HepG2 (cell line): Measurements from ENCODE around the gene NFATC2. TPM values are rescaled to one million over a fixed set of nuclear protein-coding genes. Genes with fewer than 3 reads are reported as not detected.

Experiments used
- AHDC1 ChIP-seq: sonication (generic); formaldehyde crosslinking; IDR thresholded peaks from 2 replicates; pipeline ENCODE4 v1.5.1; 2020; ENCODE audit warnings: mild to moderate bottlenecking, missing genetic modification reagents, borderline replicate concordance
- AKAP8 ChIP-seq: sonication (generic); formaldehyde crosslinking; IDR thresholded peaks from 2 replicates; pipeline ENCODE4 v1.5.1; 2020; ENCODE audit warnings: mild to moderate bottlenecking, missing genetic modification reagents
- FOSL1 ChIP-seq: sonication (generic); formaldehyde crosslinking; IDR thresholded peaks from 2 replicates; pipeline ENCODE4 v1.9.0; 2021; ENCODE audit warnings: missing genetic modification reagents, borderline replicate concordance
- FOXA1 ChIP-seq, 2 experiments: fragments of 450-650 bp in 1 of 2; sonication (generic) in 1 of 2; formaldehyde crosslinking in 1 of 2; IDR thresholded peaks; 2 replicates each; pipeline versions ENCODE4 v1.4.0 to v1.6.1; 2016 to 2020; ENCODE audit warnings: missing genetic modification reagents in 1 of 2
- JUND ChIP-seq: sonication (generic); formaldehyde crosslinking; IDR thresholded peaks from 2 replicates; pipeline ENCODE4 v1.8.0; 2022; ENCODE audit warnings: mild to moderate bottlenecking, missing genetic modification reagents
- KLF15 ChIP-seq: sonication (generic); formaldehyde crosslinking; IDR thresholded peaks from 2 replicates; pipeline ENCODE4 v1.8.1; 2023; ENCODE audit warnings: borderline replicate concordance, mild to moderate bottlenecking, inconsistent platforms, missing genetic modification reagents, mixed read lengths
- NFATC3 ChIP-seq: sonication (generic); formaldehyde crosslinking; IDR thresholded peaks from 2 replicates; pipeline ENCODE4 v1.5.1; 2020; ENCODE audit warnings: mild to moderate bottlenecking, missing genetic modification reagents
- RBM22 ChIP-seq: fragments of 200-400 bp; formaldehyde crosslinking; optimal IDR thresholded peaks from 2 replicates; pipeline ENCODE3; 2017; ENCODE audit warnings: mild to moderate bottlenecking, low read length, moderate library complexity
- SNRNP70 ChIP-seq: fragments of 200-400 bp; formaldehyde crosslinking; IDR thresholded peaks from 2 replicates; pipeline ENCODE4 v1.6.1; 2017; ENCODE audit warnings: mild to moderate bottlenecking, low read depth, low read length, moderate library complexity
- STAG1 ChIP-seq: sonication (generic); formaldehyde crosslinking; IDR thresholded peaks from 2 replicates; pipeline ENCODE4 v1.4.0; 2020; ENCODE audit warnings: missing genetic modification reagents
- TBL1XR1 ChIP-seq: fragments of 150-350 bp; IDR thresholded peaks from 2 replicates; pipeline ENCODE4 v1.6.1; 2014; ENCODE audit warnings: borderline replicate concordance, low read length; ENCODE audit not compliant: partially characterized antibody
- U2AF2 ChIP-seq: fragments of 200-400 bp; formaldehyde crosslinking; IDR thresholded peaks from 2 replicates; pipeline ENCODE4 v1.6.1; 2017; ENCODE audit warnings: low read depth, mild to moderate bottlenecking, low read length
- ZFP62 ChIP-seq: sonication (generic); formaldehyde crosslinking; IDR thresholded peaks from 2 replicates; pipeline ENCODE4 v1.4.0; 2020; ENCODE audit warnings: missing genetic modification reagents
- ZNF431 ChIP-seq: sonication (generic); formaldehyde crosslinking; IDR thresholded peaks from 2 replicates; pipeline ENCODE4 v1.9.0; 2022; ENCODE audit warnings: missing genetic modification reagents, low read depth, mild to moderate bottlenecking, borderline replicate concordance
- polyA plus RNA-seq, 8 experiments: library from polyadenylated mRNA; depleted of rRNA in 3 of 8; stranded (reverse) in 7 of 8; unstranded in 1 of 8; fragments of >200 nt; fragmentation: Illumina TruSeq in 4 of 8; extraction: Trizol in 4 of 8; gene quantifications; 2 replicates each; pipeline versions ENCODE4 v1.2.1 to v1.2.3, GENCODE V29; 2011 to 2016; ENCODE audit warnings: low read depth in 4 of 8, missing spikeins in 1 of 8, mixed read lengths in 1 of 8; ENCODE audit not compliant: insufficient read depth in 1 of 8
- total RNA-seq, 5 experiments: library from RNA; depleted of rRNA; stranded (reverse); fragments of >200 nt; fragmentation: Illumina TruSeq; extraction: Trizol; gene quantifications; 2 replicates each; pipeline ENCODE4 v1.2.3, GENCODE V29; 2016; ENCODE audit warnings: low read depth in 1 of 5
- TF ChIP-seq, protein P1 (sequence below): sonication (generic); formaldehyde crosslinking; IDR thresholded peaks from 2 replicates; pipeline ENCODE4 v1.5.0; 2020; ENCODE audit warnings: mild to moderate bottlenecking, low read depth, missing genetic modification reagents, borderline replicate concordance
- TF ChIP-seq, protein P2 (sequence below): sonication (generic); formaldehyde crosslinking; IDR thresholded peaks from 2 replicates; pipeline ENCODE4 v1.5.1; 2020; ENCODE audit warnings: mild to moderate bottlenecking, moderate library complexity, missing genetic modification reagents
- TF ChIP-seq, protein P3 (sequence below): sonication (generic); formaldehyde crosslinking; IDR thresholded peaks from 2 replicates; pipeline ENCODE4 v1.8.0; 2022; ENCODE audit warnings: mild to moderate bottlenecking, missing genetic modification reagents

The NFATC2 gene
- total and polyA plus RNA-seq, 2 of the 13 experiments (the other 11 are each of a cell fraction or from before 2014, with no cell fraction given) = 1.9 to 3.3 TPM

- TF ChIP-seq AHDC1 (CRISPR knock-in tag) = no peak
- TF ChIP-seq KLF15 (CRISPR knock-in tag) = no peak
- no peak for TF ChIP-seq FOSL1 (CRISPR knock-in tag)
- TF ChIP-seq NFATC3 (CRISPR knock-in tag) = no peak
- TF ChIP-seq JUND = no peak
- no peak for TF ChIP-seq U2AF2
- no peak for TF ChIP-seq TBL1XR1
- TF ChIP-seq SNRNP70 = no peak
- no peak for TF ChIP-seq ZNF431 (CRISPR knock-in tag)
- no peak for TF ChIP-seq FOXA1 (IDR thresholded peaks at IDR 0.05)
- TF ChIP-seq FOXA1 (CRISPR knock-in tag; IDR thresholded peaks at IDR 0.05) = no peak
- TF ChIP-seq AKAP8 = no peak
- TF ChIP-seq ZFP62 (CRISPR knock-in tag) = no peak
- TF ChIP-seq STAG1 (CRISPR knock-in tag) = no peak
- TF ChIP-seq, protein P1, sequence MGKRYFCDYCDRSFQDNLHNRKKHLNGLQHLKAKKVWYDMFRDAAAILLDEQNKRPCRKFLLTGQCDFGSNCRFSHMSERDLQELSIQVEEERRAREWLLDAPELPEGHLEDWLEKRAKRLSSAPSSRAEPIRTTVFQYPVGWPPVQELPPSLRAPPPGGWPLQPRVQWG (CRISPR knock-in tag) = no peak
- TF ChIP-seq RBM22 = no peak
- TF ChIP-seq, protein P2, sequence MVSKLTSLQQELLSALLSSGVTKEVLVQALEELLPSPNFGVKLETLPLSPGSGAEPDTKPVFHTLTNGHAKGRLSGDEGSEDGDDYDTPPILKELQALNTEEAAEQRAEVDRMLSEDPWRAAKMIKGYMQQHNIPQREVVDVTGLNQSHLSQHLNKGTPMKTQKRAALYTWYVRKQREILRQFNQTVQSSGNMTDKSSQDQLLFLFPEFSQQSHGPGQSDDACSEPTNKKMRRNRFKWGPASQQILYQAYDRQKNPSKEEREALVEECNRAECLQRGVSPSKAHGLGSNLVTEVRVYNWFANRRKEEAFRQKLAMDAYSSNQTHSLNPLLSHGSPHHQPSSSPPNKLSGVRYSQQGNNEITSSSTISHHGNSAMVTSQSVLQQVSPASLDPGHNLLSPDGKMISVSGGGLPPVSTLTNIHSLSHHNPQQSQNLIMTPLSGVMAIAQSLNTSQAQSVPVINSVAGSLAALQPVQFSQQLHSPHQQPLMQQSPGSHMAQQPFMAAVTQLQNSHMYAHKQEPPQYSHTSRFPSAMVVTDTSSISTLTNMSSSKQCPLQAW (CRISPR knock-in tag) = peak; percentile 73; the same call in 1 of the 2 replicates
- TF ChIP-seq, protein P3, sequence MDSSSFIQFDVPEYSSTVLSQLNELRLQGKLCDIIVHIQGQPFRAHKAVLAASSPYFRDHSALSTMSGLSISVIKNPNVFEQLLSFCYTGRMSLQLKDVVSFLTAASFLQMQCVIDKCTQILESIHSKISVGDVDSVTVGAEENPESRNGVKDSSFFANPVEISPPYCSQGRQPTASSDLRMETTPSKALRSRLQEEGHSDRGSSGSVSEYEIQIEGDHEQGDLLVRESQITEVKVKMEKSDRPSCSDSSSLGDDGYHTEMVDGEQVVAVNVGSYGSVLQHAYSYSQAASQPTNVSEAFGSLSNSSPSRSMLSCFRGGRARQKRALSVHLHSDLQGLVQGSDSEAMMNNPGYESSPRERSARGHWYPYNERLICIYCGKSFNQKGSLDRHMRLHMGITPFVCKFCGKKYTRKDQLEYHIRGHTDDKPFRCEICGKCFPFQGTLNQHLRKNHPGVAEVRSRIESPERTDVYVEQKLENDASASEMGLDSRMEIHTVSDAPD = no peak
Observed at GRCh38 chr20:51426718-51427650, 115.5 kb downstream of the NFATC2 start (continued).
